Loucy (cell line): ENCODE results near the gene JDP2.

Experiments used
- H2AFZ ChIP-seq: fragments of 200-600 bp; sonication (generic); 2 replicates; pipeline ENCODE4 v1.6.0; 2016; ENCODE audit warnings: antibody characterized with exemption, mild to moderate bottlenecking, low read length, moderate library complexity
- H3F3A ChIP-seq: fragments of 200-600 bp; 2 replicates; pipeline ENCODE4 v1.6.0; 2016; ENCODE audit warnings: antibody characterized with exemption, low read depth, mild to moderate bottlenecking
- H3K27me3 ChIP-seq: fragments of 200-600 bp; sonication (generic); 2 replicates; pipeline ENCODE4 v1.6.1; 2014; ENCODE audit warnings: low read length, mild to moderate bottlenecking; ENCODE audit not compliant: insufficient read depth, poor library complexity, severe bottlenecking
- H3K36me3 ChIP-seq: fragments of 200-600 bp; sonication (generic); 2 replicates; pipeline ENCODE4 v1.6.1; 2016; ENCODE audit warnings: low read length; ENCODE audit not compliant: insufficient read depth
- H3K4me1 ChIP-seq: fragments of 200-600 bp; sonication (generic); 2 replicates; pipeline ENCODE4 v1.5.1; 2014; ENCODE audit warnings: low read length, mild to moderate bottlenecking; ENCODE audit not compliant: insufficient read depth, poor library complexity, severe bottlenecking
- H3K4me2 ChIP-seq: fragments of 200-600 bp; sonication (generic); 2 replicates; pipeline ENCODE4 v1.6.0; 2014; ENCODE audit warnings: antibody characterized with exemption, low read length, low read depth, mild to moderate bottlenecking; ENCODE audit not compliant: poor library complexity, severe bottlenecking
- H3K4me3 ChIP-seq: fragments of 200-600 bp; sonication (generic); 2 replicates; pipeline ENCODE4 v1.5.1; 2014; ENCODE audit warnings: low read length, mild to moderate bottlenecking, mixed read lengths; ENCODE audit not compliant: poor library complexity, severe bottlenecking
- H3K79me2 ChIP-seq: fragments of 200-600 bp; sonication (generic); 2 replicates; pipeline ENCODE4 v1.6.1; 2014; ENCODE audit warnings: low read length; ENCODE audit not compliant: insufficient read depth
- H3K9ac ChIP-seq: fragments of 200-600 bp; sonication (generic); 2 replicates; pipeline ENCODE4 v1.6.0; 2014; ENCODE audit warnings: mild to moderate bottlenecking, low read depth, low read length, moderate library complexity; ENCODE audit not compliant: poor library complexity, severe bottlenecking
- H3K9me2 ChIP-seq: fragments of 200-600 bp; sonication (generic); replicated peaks from 2 replicates; pipeline ENCODE4 v1.6.1; 2016; ENCODE audit warnings: low read depth, low read length, mixed read lengths
- H3K9me3 ChIP-seq: fragments of 200-600 bp; sonication (generic); 2 replicates; pipeline ENCODE4 v1.6.1; 2014; ENCODE audit warnings: mild to moderate bottlenecking, antibody characterized with exemption, low read length, low read depth; ENCODE audit not compliant: insufficient read depth
- H4K20me1 ChIP-seq: fragments of 200-600 bp; sonication (generic); 2 replicates; pipeline ENCODE4 v1.6.0; 2014; ENCODE audit warnings: antibody characterized with exemption, low read length, mild to moderate bottlenecking; ENCODE audit not compliant: insufficient read depth, poor library complexity, severe bottlenecking
- CTCF ChIP-seq: fragments of 200-600 bp; sonication (generic); conservative IDR thresholded peaks from 2 replicates; pipeline ENCODE4 v1.5.1; 2014; ENCODE audit warnings: mild to moderate bottlenecking, antibody characterized with exemption, low read length
- EZH2phosphoT487 ChIP-seq: fragments of 200-600 bp; IDR thresholded peaks from 2 replicates; pipeline ENCODE4 v1.6.1; 2018; ENCODE audit warnings: antibody characterized with exemption, mild to moderate bottlenecking, moderate library complexity, borderline replicate concordance

The JDP2 gene

GRCh38 chr14:75402867-75403413 is 24.9 kb upstream of the JDP2 start:
- Histone ChIP-seq H3K4me3 (no peak overlapping the region), H3K9ac (no peak overlapping the region), H3K9me2 (no peaks in the 10 kb centered on the region), H4K20me1 (no peaks in the 10 kb centered on the region), H3K27me3 (no peaks in the 10 kb centered on the region), H3K9me3 (no peaks in the 10 kb centered on the region), H2AFZ (no peak overlapping the region; the same call in 1 of the 2 replicates), H3K4me1 (peaks cover 14% of the 10 kb centered on the region), H3K4me2 (no peak overlapping the region), H3K79me2 (no peaks in the 10 kb centered on the region), H3F3A (no peaks in the 10 kb centered on the region), H3K36me3 (no peaks in the 10 kb centered on the region)
- TF ChIP-seq CTCF (no peak), EZH2phosphoT487 (no peak)

DNA sequence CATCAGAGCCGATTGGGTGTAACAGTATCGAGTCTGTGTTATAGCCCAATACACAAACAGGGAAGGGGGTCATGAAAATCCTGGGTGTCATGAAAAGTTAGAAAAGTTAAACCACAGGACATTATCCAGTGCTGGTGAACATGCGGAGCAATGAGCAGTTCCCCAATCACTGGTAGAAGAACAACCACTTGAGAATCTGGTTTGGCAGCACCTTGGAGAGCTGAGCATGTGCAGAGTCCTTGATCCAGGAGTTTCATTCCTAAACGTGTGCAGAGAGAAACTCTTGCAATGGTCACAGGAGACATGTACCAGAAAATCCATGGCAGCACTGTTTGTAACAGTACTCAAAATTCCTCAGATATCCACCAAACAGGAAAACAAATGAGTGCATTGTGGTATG is 23.0 kb upstream of the JDP2 start:
- no peaks in the 10 kb centered on the region for H3F3A ChIP-seq
- H3K4me2 ChIP-seq: no peak overlapping the region
- no peak overlapping the region for H3K4me3 ChIP-seq
- H3K27me3 ChIP-seq: no peaks in the 10 kb centered on the region
- peaks cover 10% of the 10 kb centered on the region for H3K4me1 ChIP-seq
- H3K9me3 ChIP-seq: no peaks in the 10 kb centered on the region
- no peaks in the 10 kb centered on the region for H3K9me2 ChIP-seq
- H3K9ac ChIP-seq: no peak overlapping the region
- H3K36me3 ChIP-seq: no peaks in the 10 kb centered on the region
- no peak overlapping the region for H2AFZ ChIP-seq
- no peaks in the 10 kb centered on the region for H3K79me2 ChIP-seq
- TF ChIP-seq EZH2phosphoT487: no peak
- no peak for TF ChIP-seq CTCF
- H4K20me1 ChIP-seq: no peaks in the 10 kb centered on the region

- H3K4me2 ChIP-seq: no peak overlapping the region
- H2AFZ ChIP-seq: no peak overlapping the region
- no peaks in the 10 kb centered on the region for H3K4me1 ChIP-seq
- H4K20me1 ChIP-seq: no peaks in the 10 kb centered on the region
- no peaks in the 10 kb centered on the region for H3K9me3 ChIP-seq
- no peaks in the 10 kb centered on the region for H3F3A ChIP-seq
- no peak for TF ChIP-seq CTCF
- TF ChIP-seq EZH2phosphoT487: no peak
- no peak overlapping the region for H3K9ac ChIP-seq
- no peaks in the 10 kb centered on the region for H3K79me2 ChIP-seq
- no peaks in the 10 kb centered on the region for H3K36me3 ChIP-seq
- H3K9me2 ChIP-seq: no peaks in the 10 kb centered on the region
- H3K4me3 ChIP-seq: no peak overlapping the region
- no peaks in the 10 kb centered on the region for H3K27me3 ChIP-seq
These were observed 21.7 kb upstream of the JDP2 start for GRCh38 chr14:75406102-75406501.
